ENCODE results near the gene IRF5.

GRCh38 chr7:128934361-128935341 is 3.1 kb upstream of the IRF5 start:
- no peak for TF ChIP-seq POLR2AphosphoS5 (IDR thresholded peaks at IDR 0.05)
- TF ChIP-seq, protein P1, sequence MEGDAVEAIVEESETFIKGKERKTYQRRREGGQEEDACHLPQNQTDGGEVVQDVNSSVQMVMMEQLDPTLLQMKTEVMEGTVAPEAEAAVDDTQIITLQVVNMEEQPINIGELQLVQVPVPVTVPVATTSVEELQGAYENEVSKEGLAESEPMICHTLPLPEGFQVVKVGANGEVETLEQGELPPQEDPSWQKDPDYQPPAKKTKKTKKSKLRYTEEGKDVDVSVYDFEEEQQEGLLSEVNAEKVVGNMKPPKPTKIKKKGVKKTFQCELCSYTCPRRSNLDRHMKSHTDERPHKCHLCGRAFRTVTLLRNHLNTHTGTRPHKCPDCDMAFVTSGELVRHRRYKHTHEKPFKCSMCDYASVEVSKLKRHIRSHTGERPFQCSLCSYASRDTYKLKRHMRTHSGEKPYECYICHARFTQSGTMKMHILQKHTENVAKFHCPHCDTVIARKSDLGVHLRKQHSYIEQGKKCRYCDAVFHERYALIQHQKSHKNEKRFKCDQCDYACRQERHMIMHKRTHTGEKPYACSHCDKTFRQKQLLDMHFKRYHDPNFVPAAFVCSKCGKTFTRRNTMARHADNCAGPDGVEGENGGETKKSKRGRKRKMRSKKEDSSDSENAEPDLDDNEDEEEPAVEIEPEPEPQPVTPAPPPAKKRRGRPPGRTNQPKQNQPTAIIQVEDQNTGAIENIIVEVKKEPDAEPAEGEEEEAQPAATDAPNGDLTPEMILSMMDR (IDR thresholded peaks at IDR 0.05): no peak
